ENCODE data around the gene PSMB2. TPM values are rescaled to one million over a fixed set of nuclear protein-coding genes. Genes with fewer than 3 reads are reported as not detected.
A peak's percentile ranks its signal among the peaks of the same experiment; 100 is the strongest.

PSMB2 gene
- total RNA-seq, 1 experiment from 2014 or later: 86.0 TPM

DNA sequence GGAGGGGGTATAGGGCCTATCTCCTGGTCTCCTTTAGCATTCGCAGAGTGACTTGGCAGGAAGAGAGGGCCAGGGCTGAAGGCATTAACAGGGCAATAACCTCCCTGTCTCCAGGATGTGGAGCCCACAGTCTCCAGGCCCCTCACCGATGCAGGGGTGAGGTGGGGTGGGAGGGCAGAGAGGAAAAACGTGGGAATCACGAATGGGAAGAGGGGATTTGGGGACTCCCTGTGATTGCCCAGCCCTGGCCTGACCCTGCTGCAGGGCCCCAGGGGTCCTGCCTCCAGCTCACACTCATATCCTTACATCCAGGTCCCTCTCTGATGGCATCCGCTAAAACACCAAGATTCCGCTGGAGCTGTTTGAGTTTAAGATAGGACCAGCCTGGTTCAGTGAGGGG is 53.6 kb downstream of the PSMB2 start:
- no peak overlapping the region for H3K23ac ChIP-seq (ENCODE audit: insufficient read length, low read depth, low read length)
- no peak overlapping the region for H2BK5ac ChIP-seq (ENCODE audit: insufficient read length, low read length)
- DNase-seq: no peak
- H2BK15ac ChIP-seq (ENCODE audit: low read depth, low read length): no peak overlapping the region
- H3K23me2 ChIP-seq (ENCODE audit: insufficient read length, low read depth, low read length, poor library complexity, severe bottlenecking): no peaks in the 10 kb centered on the region
- no peak overlapping the region for H2BK20ac ChIP-seq (ENCODE audit: low read depth, low read length, poor library complexity, severe bottlenecking)
- Mint-ChIP-seq H3K9me3 (no peaks in the 10 kb centered on the region; a peak in 1 of 5 replicates), H3K4me1 (peaks cover 5 to 8% of the 10 kb centered on the region in 2 experiments), H3K27ac (peak overlapping the region in 1 of 3 experiments; percentile 60; a peak in 3 of 7 replicates), H3K36me3 (ENCODE audit: insufficient read depth in 1 of 3, low read depth in 3 of 3) (0 out of 7 replicates have a peak, but pooled peaks cover 0 to 3% (median 0%) of the 10 kb centered on the region in 3 experiments), H3K27me3 (ENCODE audit: low read depth) (peaks cover 2% of the 10 kb centered on the region), H3K4me3 (no peak overlapping the region)
- no peaks in the 10 kb centered on the region for H3K27me3 ChIP-seq (ENCODE audit: insufficient read depth, low read length)
- H3K9ac ChIP-seq (ENCODE audit: extremely low read depth, insufficient read length, low read length): no peak overlapping the region
- no peak overlapping the region for H4K8ac ChIP-seq (replicated peaks; ENCODE audit: insufficient read length, low read depth, low read length)
- no peak overlapping the region for H3T11ph ChIP-seq (ENCODE audit: low read length)
- no peaks in the 10 kb centered on the region for H3K9me3 ChIP-seq (ENCODE audit: control insufficient read depth, low read depth, low read length)
- no peak overlapping the region for H3K4ac ChIP-seq (ENCODE audit: low read depth, low read length)
- no peak overlapping the region for H3K27ac ChIP-seq (ENCODE audit: insufficient read length, low read depth, low read length)
- no peak overlapping the region for H2BK120ac ChIP-seq (ENCODE audit: low read depth, low read length, poor library complexity, severe bottlenecking)
- no peaks in the 10 kb centered on the region for H3K79me1 ChIP-seq (ENCODE audit: insufficient read depth, low read depth, low read length, poor library complexity, severe bottlenecking)
- H3K56ac ChIP-seq (ENCODE audit: insufficient read length, low read depth, low read length): no peak overlapping the region
- no peak overlapping the region for H3K4me2 ChIP-seq (ENCODE audit: insufficient read depth, insufficient read length, low read length)
- no peak overlapping the region for H4K5ac ChIP-seq (ENCODE audit: insufficient read length, low read depth, low read length)
- no peaks in the 10 kb centered on the region for H3K4me1 ChIP-seq (ENCODE audit: insufficient read depth, low read length)
- no peak overlapping the region for H3K18ac ChIP-seq (ENCODE audit: insufficient read length, low read depth, low read length)
- no peak overlapping the region for H4K91ac ChIP-seq (ENCODE audit: insufficient read length, low read depth, low read length)
- WGBS (ENCODE audit: extremely low coverage, insufficient read length, low lambda C conversion rate): no CpG with 5 or more reads among the region's 6 CpGs
- H3K79me2 ChIP-seq (ENCODE audit: insufficient read depth, low read length): no peaks in the 10 kb centered on the region
- no peak overlapping the region for H2BK12ac ChIP-seq (ENCODE audit: insufficient read length, low read depth, low read length)
- TF ChIP-seq, protein P1, sequence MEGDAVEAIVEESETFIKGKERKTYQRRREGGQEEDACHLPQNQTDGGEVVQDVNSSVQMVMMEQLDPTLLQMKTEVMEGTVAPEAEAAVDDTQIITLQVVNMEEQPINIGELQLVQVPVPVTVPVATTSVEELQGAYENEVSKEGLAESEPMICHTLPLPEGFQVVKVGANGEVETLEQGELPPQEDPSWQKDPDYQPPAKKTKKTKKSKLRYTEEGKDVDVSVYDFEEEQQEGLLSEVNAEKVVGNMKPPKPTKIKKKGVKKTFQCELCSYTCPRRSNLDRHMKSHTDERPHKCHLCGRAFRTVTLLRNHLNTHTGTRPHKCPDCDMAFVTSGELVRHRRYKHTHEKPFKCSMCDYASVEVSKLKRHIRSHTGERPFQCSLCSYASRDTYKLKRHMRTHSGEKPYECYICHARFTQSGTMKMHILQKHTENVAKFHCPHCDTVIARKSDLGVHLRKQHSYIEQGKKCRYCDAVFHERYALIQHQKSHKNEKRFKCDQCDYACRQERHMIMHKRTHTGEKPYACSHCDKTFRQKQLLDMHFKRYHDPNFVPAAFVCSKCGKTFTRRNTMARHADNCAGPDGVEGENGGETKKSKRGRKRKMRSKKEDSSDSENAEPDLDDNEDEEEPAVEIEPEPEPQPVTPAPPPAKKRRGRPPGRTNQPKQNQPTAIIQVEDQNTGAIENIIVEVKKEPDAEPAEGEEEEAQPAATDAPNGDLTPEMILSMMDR (conservative IDR thresholded peaks at IDR 0.05): no peak
- peaks cover 2% of the 10 kb centered on the region for H4K20me1 ChIP-seq (ENCODE audit: control insufficient read depth, insufficient read depth, insufficient read length)
- H2AK5ac ChIP-seq (ENCODE audit: insufficient read length, low read length): no peak overlapping the region
- H2AFZ ChIP-seq (ENCODE audit: low read length): no peak overlapping the region
- H3K14ac ChIP-seq (ENCODE audit: insufficient read depth, low read length): no peak overlapping the region

Data from H9 (cell line).